ENCODE data around the gene PARL.

Gene PARL

DNA sequence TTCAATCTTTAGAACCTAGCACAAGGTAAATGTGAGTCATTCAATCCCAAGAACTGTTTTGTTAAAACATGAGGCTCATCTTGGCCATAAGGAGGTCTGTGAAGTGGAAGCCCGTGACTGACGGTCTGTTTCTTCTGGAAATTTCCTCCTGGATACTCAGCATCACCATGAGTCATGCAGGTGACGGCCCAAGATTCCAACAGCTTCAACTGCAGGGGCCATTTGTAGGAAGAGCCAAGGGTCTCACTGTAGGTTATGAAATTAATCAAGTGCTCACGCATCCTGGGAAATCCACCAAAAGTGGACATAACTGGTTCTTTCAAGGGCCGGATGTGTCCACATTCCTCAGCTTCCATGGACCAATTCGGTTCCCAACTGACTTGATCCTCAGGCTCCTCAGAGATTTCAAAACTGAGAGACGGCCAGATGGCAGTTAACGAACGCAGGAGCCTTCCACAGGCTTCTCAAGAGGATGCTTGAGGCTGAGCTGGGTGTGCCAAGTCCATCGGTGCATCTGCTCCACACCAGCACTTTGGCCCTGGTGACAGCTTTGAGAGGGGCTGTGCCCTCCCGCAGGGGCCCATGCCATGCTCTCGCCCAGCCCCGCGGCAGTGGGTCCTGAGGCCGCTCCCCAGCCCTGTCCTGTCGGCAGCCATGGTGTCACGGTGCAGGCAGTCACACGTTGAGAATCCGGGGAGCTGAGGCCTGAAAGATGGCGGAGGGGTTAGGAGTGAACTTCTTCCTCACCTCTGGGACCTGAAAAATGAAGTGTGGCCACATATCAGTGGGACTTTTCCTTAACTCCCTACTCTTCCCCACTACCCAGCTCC is 67.8 kb downstream of the PARL start:
- no peak for DNase-seq

DNA sequence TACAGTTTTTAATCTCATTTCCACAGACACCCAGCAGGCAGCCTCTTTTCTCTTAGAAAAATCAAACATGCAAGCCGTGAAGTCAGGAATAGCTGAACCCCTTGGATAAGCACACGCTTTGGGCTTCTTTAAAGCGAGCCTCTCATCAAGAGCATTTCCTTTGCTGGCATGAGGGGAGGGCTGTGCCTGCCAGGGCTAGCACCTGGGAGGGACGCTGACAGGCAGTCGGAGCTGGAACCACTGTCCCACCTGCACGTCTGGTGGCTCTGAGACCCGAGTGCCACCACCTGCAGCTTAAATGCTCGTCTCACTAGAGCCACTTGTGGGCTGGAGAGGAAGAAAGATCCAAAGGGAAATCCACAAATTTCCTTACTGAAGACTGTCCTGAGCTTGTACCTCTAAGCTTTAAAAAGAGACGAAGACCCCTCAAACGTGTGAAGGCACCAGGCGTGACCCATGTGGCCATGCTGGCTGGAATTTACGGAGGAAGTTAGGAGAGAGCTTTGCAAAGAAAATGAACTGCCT is 68.7 kb downstream of the PARL start:
- no peak for DNase-seq

DNA sequence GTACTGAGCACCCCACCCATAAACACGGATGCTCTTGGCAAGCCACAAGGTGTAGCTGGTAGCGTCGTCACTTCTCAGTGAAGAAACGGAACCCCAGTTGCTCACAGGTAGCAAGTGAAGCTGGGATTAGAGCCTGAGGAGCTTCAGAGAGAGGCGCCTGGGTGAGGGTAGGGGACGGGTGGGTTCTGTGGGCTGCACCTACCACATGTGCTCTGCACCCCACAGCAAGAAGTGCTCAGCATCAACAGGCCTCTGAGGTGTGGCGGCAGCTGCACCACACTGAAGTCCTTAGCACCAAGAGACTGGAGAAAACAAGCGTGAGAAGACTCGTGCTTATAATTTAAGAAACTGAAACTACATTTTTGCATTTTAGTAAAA is 69.1 kb downstream of the PARL start:
- no peak for DNase-seq

DNA sequence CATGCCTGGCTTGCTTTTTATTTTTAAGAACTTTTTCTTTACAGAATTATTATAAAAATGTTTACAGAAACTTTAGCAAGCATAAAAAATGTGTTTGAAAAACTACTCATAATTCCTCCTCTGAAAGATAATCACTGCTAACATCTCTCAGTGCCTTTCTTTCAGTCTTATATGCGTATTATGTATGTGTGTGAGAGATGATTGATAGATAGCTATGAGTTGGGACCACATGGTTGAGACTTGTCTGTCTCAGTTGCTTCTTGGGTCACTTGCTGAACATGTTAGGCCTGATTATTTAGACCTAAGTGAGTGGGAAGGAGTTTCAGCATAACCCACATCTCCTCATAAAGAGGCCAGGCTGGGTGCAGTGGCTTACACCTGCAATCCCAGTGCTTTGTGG is 70.4 kb downstream of the PARL start:
- DNase-seq: no peak

DNA sequence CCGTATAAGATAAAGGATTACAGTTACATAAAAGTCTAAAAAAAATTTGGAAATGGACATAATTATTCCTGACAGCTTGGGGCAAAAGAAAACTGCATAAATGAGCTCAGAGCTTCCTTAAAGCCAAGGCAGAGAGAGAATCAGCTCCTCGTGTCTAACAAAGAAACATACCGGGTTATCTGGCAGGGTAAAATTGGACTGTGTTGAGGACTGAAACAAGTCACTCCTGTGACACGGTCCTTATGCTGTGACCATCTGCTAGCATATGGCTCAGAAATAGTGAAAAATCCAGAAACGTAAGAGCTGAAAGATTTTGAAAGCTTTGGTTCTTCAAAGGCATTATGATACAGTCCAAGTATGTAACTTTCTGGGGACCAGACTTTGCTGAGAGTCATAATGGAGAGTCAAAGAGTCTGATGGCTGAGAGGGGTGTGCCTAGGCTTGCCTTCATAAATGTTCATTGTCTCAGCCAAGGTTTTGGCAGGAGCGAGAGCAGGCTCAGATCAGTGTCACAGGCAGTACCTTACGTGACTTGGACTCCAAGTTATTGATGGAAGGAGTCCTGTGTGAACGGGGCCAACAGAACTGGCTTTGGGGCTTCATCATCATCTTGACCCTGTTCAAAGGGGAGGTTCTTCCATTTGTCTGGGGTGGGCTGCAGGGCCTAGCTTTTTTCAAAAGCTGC is 71.8 kb downstream of the PARL start:
- no peak for DNase-seq

DNA sequence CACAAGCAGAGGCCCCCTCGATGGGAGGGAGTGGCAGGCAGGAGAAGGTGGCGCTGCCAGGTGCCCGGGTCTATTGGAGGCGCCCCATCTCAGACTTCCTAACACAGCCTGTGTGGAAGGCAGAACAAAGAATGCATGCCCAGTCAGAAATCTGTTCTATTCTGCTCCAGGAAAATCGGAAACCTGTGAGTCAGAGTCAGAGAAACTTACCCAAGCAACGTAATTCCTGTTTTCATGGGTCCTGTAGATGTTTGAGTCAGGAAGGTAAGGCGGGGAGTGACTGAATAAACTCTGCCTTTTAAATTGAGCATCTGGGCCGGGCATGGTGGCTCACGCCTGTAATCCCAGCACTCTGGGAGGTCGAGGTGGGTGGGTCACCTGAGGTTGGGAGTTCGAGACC is 73.0 kb downstream of the PARL start:
- no peak for DNase-seq

DNA sequence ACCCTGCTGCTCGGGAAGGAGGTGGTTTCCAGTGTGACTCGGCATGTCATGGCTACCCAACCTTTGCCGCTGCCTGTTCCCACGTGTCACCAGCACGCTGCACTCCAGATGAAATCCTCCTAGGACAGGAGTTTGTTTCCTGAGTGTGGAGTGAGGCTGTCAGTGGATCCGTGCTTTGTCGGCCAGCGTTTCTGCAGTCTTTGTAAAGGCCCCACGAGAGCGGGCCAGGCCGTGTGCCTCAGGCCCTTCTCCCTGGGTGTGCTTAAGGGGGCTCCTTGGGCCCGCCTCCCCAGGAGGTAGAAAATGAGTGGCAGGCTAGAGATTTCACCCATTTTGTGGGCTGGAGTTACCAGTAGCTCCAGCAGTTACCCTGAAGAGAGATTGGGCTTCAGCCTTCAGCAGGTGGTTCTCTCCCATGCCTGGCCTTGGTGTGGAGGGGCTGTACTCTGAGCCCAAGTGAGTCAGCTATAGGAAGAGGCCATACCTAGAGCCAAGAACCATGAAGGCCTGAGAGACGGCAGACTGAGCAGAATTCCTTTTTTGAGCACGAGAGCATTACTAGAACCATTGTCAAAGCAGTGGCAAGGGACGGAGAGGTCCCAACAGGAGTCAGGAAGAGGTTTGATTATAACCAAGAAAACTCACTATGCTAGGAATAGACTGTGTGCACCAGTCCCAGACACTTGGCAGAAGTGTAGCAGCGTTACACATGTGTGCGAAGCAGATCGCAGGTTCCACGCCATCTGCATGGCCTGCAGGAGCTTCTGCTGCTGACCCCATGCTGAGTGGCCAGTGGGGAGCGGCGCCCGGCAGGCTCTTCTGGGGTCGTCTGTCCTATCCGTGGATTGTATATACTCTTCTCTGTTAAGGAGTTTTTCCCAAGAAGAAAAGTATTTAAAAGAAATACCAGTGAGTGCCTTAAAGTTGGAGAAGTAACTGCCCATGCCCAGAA is 73.8 kb downstream of the PARL start:
- no peak for DNase-seq

DNA sequence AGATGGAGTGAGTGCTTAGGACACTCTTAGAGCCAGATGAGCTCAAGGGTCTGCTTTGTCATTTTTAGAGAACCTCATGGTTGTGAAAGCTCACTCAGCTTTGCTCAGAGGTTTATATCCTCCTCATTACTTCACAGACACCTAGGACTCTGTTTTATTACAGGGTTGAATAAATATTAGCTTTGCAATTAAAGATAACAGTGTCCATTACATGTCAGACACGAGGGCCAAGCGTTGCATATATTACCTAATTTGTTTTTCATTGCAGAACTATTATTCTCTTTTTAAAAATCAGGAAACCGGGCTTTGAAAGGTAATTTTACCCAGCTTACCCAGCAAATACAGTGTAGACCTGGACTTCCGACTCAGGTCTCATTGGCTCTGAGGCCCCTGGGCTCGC is 75.4 kb downstream of the PARL start:
- no peak for DNase-seq

DNA sequence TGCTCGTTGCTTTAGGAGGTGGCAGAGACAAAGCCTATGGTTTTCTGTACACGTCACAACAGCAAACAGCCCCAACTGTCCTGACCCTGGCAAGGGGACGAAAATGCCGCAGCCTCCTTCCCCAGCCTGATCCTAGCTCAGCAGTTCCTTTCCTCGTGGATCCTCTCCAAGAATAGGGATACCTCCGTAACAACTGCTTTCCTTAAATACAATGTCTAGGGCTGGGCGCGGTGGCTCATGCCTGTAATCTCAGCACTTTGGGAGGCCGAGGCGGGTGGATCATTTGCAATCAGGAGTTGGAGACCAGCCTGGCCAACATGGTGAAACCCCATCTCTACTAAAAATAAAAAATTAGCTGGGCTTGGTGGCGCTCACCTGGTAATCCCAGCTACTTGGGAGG is 76.3 kb downstream of the PARL start:
- no peak for DNase-seq

DNA sequence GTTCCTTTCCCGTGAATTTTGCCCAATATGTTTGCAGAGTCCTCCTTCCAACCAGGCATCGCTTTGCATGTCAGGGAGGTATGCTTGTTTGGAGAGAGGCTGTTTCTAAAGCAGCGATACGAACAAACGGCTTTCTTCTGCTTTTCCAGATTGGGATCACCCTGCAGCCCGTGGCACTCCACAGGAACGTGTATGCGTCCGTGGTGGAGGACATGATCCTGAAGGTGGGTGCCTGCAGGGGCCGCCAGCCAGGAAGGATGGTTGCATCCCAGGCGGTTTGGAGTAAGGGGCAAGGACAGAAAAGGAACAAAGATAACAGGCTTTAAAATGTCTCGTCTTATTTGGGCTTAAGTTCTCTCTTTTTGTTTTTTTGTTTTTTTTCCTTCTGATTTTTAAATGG is 76.8 kb downstream of the PARL start:
- DNase-seq: no peak

DNA sequence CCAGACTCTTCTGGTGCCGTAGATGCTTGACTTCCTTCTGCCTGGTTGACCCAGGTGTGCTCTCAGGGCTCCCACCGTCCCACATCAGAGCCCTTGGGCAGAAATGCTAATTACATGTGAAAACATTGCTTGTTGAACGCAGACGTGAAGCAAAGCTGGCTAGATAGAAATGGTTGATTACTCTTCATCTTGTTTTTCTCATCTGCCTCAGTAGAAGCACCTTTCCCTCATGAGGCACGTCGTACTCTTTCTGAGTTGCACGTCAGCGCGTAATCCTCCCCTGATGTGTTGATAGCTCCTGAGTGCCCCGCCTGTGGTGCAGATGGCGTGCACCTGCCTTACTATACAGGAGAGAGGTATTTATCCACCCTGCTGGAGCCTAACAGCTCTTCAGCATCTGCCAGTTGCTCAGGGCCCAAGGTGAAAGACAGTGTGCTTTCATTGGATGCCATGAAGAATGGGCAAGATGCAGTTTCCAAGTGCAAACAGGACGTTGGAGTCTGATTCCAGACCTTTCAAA is 77.4 kb downstream of the PARL start:
- no peak for DNase-seq

DNA sequence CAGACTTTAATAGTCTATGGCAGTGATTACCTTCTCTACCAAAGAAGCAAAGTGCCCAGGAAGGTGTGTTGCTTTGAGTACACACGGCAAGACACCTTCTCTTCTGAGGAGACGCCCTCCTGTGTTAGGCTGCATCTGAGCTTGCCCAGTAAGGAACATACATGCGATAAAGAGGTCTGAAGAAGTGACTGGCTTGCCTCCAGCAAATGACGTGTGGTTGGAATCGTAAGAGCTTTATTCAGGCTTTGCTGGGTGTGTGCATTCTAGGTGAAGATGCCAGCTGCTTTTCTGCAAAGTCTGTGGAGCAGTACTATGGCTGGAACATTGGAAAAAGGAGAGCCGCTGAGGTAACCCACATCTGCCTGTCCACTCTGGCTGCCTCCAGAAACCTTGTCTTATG is 81.7 kb downstream of the PARL start:
- DNase-seq: no peak

DNA sequence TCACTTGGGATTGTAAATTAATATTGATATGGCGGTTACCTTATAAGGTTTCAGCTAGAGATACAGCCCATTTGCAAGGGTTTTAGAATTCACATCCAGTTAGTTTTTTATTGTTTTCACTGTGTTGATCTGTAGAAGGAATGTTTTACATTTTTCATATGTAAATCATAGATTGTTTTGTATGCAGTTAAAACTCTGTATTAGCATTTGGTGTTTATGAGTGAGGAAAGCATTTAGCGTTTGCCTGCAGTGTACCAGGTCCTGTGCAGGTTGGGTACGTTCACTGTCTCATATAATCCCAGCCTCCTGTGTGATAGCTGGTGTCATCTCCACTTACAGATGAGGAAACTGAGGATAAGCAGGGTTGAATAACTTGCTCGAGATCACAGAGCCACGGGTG is 83.1 kb downstream of the PARL start:
- no peak for DNase-seq

DNA sequence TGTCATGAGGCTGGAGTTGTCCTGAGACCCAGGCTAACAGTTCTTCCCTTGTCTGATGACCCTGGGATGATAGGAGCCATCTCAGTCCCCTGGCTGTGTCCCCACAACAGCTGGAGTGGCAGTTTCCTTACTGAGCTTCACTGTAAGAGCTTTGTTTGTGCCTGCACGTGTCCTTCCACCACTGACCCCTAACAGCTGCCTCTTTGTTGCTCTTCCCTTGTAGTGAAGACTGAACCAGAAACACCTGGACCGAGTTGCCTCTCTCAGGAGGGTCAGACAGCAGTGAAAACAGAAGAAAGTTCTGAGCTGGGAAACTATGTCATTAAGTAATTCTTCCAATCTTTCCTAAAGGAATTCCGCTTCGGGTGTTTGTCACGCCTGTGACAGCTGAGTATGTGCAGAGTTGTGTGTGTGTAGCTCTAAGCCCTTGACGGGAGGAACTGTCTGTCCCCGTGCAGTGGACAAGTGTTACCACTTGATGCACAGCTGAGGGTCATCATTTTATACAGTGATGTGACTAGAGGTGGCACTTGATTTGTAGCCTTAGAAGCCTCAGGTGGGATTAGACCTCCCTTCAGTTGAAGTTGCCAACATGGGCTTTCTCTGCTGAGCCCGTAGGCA is 84.3 kb downstream of the PARL start:
- DNase-seq: no peak

DNA sequence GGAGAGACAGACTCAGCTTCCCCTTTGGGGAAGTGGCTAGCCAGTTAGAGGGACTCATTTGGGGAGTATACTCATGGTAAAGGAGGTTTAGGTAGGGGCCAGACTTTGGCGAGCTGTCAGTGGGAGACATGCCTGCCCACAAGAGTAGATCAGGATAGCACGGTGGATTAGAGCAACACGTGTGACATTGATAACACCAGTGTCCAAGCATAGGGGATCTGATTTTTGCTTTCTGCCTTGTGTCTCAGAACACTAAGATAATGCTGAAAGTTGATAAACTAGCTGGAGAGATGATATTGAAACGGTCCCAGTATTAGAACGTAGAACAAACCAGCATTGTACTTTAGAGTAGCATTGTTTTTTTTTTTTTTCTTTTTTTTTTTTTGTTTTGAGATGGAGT is 85.2 kb downstream of the PARL start:
- no peak for DNase-seq

DNA sequence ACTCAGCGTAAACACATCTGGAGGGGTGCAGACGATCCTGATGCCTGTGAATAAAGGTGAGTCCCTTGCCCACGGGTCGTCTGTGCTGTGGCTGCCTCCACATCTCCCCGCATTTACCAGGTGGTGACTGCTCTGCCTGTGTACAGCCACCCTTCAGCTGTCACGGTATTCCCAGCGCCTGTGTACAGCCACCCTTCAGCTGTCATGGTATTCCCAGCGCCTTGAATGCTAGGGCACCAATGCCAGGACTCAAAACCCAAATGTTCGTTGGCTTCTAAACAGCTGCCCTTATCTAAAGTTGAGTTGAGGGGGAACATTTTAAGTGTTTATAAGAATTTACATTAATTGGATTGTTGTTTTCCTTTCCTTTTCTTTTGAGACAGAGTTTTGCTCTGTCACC is 86.7 kb downstream of the PARL start:
- DNase-seq: no peak

DNA sequence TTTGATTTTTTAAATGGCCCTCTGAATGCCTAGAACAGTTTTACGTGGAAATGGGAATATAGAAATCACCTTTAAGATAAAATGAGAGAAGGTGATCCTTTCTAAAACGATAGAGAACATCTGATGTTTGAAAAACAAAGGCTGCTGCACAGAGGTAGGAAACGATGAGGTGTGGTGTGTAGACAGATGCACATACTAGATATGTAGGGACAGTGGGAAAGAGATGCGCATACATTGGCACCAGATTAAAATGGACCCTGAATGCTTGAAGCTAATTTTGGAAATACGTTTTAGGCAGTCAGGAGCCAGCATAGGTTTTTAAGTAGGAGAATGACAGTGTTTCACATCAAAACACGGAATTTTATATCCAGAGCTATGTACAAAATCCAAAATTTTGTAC is 88.3 kb downstream of the PARL start:
- DNase-seq: no peak

DNA sequence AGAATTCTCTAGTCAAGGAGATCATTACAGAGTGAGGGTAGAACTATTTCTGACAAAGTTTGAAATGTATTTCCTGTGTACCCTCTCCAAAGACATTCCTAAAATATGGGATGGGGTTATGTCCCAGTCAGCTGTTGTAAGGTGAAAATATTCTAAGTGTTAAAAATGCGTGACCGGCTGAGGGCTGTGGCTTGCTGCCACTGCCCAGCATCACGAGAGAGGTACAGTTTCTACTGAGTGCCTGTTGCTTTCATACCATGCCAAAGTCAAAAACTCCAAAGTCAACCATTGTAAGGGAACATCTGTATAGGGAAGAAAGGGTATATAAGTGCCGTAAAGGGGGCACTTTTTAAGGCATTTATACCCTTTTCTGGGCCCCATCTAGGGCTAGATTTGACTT is 90.2 kb downstream of the PARL start:
- no peak for DNase-seq

DNA sequence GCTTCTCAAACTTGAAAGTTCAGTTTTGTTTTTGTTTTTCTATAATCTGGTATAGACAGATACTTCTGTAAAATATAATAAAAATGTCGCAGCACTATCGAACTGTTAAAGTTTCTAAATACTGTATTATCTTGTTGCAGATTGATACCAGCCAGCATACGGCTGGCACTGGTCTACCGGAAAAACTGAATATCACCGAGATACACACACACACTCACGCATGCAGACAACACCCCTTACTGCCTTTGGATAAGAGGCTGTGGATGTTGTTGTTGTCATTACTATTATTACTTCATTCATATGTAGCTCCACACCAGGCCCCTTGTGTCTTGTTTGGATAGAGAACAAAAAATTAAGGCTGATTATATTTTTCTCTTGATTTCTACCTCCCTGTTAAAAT is 91.7 kb downstream of the PARL start:
- DNase-seq: no peak

DNA sequence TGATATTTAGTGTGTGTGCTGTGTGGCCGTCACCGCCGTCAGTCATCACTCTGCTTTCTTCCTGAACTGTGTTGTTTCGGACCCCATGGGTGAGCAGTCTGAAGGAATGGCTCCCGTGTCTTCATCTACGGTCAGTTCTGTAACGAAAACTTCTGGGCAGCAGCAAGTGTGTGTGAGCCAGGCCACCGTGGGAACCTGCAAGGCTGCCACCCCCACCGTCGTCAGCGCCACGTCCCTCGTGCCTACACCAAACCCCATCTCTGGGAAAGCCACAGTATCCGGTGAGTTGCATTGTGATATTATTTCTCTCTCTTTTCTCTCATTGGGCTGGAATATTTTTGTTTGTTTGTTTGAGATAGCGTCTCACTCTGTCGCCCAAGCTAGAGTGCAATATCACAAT is 94.0 kb downstream of the PARL start:
- DNase-seq: no peak

DNA sequence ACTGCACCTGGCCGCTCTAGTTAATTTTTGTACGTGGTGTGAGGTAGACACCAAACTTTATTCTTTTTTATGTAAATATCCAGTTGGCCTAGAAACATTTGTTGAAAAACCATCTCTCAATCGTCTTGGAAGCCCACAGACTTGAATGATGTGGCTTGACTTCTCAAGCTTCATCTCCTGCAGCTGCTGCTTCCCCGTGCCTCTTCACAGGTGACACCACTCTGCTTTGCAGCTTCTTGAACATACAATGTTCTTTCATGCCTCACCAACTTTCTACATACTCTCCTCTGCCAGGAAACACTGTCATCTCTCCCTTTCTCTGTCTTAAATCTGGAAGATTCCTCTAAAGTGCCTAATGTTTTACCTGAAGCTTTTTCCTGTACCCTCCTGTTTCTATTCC is 94.9 kb downstream of the PARL start:
- DNase-seq: no peak

DNA sequence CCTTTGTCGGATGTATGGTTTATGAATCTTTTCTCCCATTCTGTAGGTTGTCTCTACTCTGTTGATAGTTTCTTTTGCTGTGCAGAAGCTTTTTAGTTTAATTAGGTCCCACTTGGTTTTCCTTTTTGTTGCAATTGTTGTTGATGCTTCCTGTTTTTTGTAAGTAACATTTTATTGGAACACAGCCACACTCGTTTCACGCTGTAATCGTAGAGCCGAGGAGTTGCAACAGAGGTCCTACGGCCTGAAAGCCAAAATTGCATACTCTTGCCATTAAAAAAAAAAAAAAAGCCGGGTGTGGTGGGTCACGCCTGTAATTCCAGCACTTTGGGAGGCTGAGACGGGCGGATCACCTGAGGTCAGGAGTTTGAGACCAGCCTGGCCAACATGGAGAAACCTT is 100.2 kb downstream of the PARL start:
- peak; percentile 76 to 90 (median 85) for DNase-seq

Data from suppressor macrophage (primary cell).